Right renal pelvis (tissue), 4 donors: ENCODE data around the gene SOST. TPM values are rescaled to one million over a fixed set of nuclear protein-coding genes. Genes with fewer than 3 reads are reported as not detected.

Experiments used
- DNase-seq, 4 donors: peaks; one replicate each; pipeline ENCODE4 v3.0.0-alpha.2; 2013; ENCODE audit warnings: low read depth in 4 of 4, low spot score in 3 of 4, missing footprints in 1 of 4
- polyA plus RNA-seq, 4 donors: library from polyadenylated mRNA; unstranded; fragments of 120-200 nt; gene quantifications; one replicate each; pipeline ENCODE4 v1.2.1, GENCODE V29; 2013; ENCODE audit not compliant: insufficient read length in 4 of 4

Gene SOST
- polyA plus RNA-seq, 4 donors: 54.7 to 79.6 (median 62.8) TPM

GRCh38 chr17:43753493-43754129, 5.0 kb downstream of the SOST start:
- DNase-seq: no peak

- DNase-seq: no peak
Measured at GRCh38 chr17:43750153-43750552, 8.4 kb downstream of the SOST start.

- DNase-seq: no peak
Measured at GRCh38 chr17:43745541-43745940, 13.1 kb downstream of the SOST start.

GRCh38 chr17:43741636-43742035, 17.0 kb downstream of the SOST start:
- no peak for DNase-seq

- no peak for DNase-seq
Measured at GRCh38 chr17:43740541-43740940, 18.1 kb downstream of the SOST start.

GRCh38 chr17:43737722-43738121, 20.9 kb downstream of the SOST start:
- no peak for DNase-seq

- no peak for DNase-seq
Measured at GRCh38 chr17:43736389-43736788, 22.2 kb downstream of the SOST start.

GRCh38 chr17:43734376-43734775, 24.2 kb downstream of the SOST start:
- DNase-seq: no peak

- no peak for DNase-seq
Measured at GRCh38 chr17:43733956-43734355, 24.6 kb downstream of the SOST start.

- no peak for DNase-seq
Measured at GRCh38 chr17:43732958-43733357, 25.6 kb downstream of the SOST start.

- DNase-seq: no peak
Measured at GRCh38 chr17:43728081-43728480, 30.5 kb downstream of the SOST start.

- DNase-seq: no peak
Measured at GRCh38 chr17:43723697-43724359, 34.8 kb downstream of the SOST start.

GRCh38 chr17:43722870-43723665, 35.5 kb downstream of the SOST start:
- DNase-seq: no peak

- DNase-seq: no peak
Measured at GRCh38 chr17:43722269-43722619, 36.3 kb downstream of the SOST start.

GRCh38 chr17:43721537-43722268, 36.9 kb downstream of the SOST start:
- no peak for DNase-seq

GRCh38 chr17:43720311-43721060, 38.1 kb downstream of the SOST start:
- DNase-seq: peak; percentile 42 to 63 (median 52)

GRCh38 chr17:43719578-43719977, 39.0 kb downstream of the SOST start:
- DNase-seq: no peak

GRCh38 chr17:43718544-43718943, 40.0 kb downstream of the SOST start:
- no peak for DNase-seq

- no peak for DNase-seq
Measured at GRCh38 chr17:43717913-43718312, 40.7 kb downstream of the SOST start.

GRCh38 chr17:43714465-43715149, 44.0 kb downstream of the SOST start:
- no peak for DNase-seq
